Skin of body (tissue), 2 donors: ENCODE data around the gene PTPRF. TPM values are rescaled to one million over a fixed set of nuclear protein-coding genes. Genes with fewer than 3 reads are reported as not detected.

Experiments used
- DNase-seq: peaks from one replicate; lab custom pipeline; 2025; lab: John Stamatoyannopoulos, UW
- total RNA-seq: library from RNA; depleted of rRNA; stranded (reverse); fragments of >200 nt; gene quantifications from one replicate; pipeline ENCODE4 v1.2.3, GENCODE V29; 2014

Gene PTPRF
- total RNA-seq, 1 donor from 2014 or later: 79.3 TPM

DNA sequence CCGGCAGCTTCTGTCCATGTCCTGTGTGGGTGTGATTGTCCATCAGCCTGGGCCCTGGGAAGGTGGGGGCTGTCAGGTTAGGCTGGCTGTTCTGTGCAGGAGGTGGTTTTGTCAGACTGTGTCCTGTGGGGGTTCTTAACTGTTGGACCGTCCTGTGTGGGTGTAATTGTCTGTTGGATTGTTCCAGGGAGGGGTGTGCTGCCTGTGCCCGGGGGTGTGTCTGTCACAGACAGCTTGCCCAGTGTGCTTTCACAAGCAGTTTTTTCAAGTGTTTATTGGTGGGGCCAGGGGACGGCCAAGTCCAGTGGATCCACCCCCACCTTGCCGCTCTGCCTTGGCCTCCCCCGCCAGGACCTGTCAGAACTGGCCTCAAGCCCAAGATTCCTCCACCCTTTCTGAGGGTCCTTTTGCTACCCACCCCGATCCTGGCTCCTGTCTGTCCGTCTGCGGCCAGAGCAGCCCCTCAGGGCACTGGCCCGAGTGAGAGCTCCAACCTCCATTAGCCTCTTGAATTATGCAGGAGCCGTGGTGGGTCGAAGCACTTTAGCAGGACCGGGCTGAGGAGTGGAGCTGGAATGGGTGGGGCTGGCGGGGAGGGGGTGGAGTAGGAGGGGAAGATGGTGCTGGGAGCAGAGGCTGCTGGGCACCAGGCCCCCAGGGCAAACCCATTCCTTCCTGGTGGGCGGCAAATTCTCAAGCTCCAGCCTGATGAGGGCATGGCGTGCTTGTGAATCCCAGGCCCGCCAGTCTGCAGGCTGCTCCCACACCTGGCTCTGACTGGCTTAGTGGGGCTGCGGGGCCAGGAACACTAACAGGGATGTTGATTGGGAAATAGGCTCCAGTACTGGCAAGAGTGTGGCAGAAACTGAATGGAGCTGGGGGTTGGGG, 47.2 kb downstream of the PTPRF start:
- DNase-seq: no peak

DNA sequence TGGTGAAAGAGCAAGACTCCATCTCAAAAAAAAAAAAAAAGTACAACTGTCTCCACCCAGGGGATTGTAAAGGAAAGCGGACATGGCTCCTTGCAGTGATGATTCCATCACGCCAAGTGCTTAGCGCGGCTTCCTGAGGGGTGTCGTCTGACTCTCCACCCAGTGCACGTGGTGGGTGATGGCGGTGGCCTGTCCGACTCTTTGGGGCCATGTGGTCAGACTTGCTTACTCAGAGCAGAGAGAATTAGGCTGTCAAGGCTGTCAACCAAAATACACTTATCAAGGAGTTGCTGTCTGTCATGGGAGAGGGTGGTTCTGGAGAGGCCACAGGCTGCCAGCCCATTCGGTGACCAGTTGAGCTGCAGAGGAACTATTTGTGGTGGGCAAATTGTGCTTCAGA, 49.4 kb downstream of the PTPRF start:
- DNase-seq: no peak

DNA sequence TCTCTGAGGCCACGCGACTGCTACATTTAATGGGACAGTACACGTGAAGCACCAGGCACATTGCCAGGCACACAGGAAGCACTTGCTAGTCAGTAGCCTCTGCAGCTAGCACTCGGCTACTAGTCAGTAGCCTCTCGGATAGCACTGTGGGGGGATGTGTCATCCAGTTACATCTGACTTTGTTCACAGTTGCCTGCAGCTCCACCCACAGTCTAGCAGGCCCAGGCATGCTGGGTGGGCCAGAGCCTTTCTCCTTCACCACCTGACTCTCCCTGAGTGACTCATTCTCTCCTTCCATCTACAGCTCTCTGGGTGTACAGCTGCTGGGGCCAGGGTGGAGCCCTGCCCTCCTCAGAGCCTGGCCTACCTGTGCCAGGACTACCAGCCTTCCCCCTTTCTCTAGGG, 51.5 kb downstream of the PTPRF start:
- peak; percentile 35 for DNase-seq

DNA sequence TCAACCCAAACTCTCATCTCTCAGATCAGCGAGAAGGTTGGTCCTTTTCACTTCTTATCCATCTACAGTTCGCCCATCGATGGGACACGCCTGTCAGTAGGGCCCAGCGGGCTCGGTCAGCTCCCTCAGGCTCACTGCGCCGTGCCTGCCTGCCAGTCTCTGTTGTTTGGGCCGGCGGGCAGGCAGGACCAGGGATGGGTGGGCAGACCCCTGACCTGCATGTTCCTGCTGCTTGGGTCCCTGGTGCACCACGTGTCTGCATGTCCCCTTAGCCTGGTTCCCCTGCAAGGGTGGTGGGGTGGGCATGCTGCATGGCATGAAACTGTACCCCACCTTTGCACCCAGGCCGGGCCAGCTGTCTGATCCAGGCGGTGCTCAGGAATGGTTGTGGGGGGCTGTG, 52.4 kb downstream of the PTPRF start:
- no peak for DNase-seq

DNA sequence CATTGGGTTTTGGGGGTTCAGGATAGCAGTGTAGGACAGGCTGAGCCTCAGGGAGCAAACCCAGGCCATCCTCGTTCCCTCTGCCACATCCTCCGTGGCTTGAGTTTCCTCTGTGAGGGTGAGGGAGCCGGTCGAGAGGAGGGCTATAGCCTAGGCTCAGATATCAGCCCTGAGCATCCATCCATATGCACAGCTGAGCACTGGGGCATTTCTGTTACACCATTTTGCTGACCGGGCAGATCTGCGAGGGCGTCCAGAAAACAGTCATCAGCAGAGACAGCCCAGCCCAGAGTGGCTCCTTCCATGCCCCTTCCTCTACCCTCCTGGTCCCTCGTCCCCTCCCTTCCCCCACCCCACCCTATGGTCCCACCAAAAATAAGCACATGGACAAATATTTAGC, 53.5 kb downstream of the PTPRF start:
- no peak for DNase-seq

DNA sequence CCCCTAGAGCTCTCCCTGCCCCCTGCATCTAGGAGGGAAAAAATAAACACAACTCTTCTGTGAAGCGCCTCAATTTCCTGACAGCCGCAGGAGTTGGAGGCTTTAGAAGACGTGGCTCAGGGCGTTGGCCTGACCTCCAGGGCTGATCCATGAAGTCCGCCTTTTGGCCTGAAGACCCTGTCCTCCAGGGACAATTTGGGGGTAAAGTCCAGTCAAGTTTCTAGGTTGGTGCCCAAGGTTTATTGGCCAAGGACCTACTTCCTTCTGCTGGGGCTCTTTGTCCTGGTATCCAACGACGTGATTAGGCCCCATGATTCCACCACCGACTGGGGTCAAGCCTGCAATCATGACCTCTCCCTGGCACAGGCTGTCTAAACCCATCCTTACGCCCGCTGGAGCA, 54.9 kb downstream of the PTPRF start:
- no peak for DNase-seq

DNA sequence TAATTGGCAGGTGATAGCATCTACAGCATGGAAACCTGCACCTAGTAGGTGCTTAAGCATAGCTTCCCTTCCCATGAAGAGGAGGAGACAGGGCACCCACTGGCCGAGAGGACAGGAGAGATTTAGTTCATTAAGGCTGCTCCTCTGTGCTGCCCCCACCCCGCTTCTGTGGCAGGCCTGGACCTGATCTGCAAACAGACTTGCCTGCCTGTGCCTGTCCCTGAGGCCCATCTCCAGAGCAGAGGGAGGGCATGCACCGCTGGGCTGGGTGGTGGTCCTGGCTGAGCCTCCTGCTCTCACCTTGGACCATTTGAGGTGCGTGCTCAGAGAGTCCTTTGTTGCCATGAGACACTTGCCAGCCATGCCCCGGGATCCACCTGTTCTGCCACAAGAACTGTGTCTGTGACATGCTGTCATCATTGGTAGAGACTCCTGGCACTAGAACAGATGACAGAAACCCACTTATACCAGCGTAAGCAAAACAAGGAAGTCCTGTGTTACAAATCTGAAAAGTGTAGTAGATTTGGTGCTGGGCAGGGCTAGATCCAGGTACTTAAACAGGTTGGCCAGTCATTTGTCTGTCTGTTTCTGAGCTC, 55.6 kb downstream of the PTPRF start:
- no peak for DNase-seq

DNA sequence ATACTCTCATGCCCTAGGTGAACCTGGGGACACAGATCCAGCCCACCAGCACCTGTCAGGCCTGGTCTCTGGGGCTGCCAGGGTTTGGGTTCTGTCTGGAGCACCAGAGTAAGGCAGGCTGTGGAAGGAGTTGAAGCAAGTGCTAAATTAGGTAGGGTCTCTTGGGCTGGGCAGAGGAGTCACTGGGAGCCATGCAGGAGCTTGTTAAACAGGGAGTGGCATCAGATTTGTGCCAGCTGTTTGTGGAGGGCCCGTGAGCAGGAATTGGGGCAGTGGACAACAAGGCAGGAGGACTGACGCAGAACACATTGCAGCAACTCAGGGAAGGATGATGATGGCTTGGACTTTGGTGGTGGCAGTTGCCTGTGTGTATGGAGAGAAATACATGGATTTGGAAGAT, 56.3 kb downstream of the PTPRF start:
- DNase-seq: no peak

DNA sequence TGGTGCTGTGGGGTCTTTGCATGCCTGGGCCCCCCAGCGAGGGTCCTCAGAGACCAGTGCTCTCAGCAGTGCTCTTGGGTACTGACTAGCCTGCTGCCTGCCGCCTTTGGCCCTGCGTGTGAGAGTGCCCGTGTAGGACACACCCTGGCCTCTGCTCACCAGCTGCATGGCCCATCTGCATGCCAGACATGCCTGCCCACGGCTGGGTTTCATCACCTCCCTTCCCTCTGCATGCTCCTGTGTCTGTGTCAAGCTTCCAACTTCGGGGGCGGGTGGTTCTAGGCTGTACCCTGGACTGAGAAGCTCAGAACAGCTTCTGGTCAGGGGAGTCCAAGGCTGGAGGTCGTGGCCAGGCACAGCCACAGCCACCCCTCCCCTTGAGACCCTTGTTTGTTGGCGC, 56.9 kb downstream of the PTPRF start:
- DNase-seq: no peak

DNA sequence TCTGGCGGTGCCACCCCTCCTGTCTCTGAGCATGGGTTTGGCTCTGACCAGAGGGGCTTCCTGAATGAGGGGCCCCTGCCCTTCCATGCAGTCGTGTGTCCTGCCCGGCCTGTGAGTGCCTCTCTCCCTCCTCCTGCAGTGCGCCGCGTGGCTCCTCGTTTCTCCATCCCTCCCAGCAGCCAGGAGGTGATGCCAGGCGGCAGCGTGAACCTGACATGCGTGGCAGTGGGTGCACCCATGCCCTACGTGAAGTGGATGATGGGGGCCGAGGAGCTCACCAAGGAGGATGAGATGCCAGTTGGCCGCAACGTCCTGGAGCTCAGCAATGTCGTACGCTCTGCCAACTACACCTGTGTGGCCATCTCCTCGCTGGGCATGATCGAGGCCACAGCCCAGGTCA, 57.9 kb downstream of the PTPRF start:
- no peak for DNase-seq

DNA sequence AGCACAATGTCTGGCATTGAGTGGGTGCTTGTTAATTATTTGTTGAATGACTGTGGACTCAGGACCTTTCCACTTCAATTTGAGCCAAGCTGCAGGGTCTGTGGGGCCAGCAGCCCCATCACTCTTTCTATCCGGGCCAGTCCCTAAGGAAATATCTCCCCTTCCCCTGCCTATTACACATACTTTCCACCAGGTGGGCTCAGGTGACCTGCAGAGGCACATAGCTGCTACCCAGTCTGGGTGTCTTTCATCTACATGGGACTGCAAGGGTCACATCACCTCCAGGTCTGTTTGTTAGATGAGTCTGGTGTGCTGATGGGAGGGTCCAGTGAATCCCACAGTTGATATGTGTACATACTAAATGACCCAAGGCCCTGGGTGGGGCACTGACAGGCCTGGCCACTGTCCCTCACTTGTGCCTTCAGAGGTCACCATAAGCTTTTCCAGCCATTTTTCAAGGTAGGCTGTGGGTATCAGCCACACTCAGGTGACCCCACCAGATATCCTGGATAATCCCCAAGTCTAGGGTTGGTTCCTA, 59.8 kb downstream of the PTPRF start:
- DNase-seq: no peak

DNA sequence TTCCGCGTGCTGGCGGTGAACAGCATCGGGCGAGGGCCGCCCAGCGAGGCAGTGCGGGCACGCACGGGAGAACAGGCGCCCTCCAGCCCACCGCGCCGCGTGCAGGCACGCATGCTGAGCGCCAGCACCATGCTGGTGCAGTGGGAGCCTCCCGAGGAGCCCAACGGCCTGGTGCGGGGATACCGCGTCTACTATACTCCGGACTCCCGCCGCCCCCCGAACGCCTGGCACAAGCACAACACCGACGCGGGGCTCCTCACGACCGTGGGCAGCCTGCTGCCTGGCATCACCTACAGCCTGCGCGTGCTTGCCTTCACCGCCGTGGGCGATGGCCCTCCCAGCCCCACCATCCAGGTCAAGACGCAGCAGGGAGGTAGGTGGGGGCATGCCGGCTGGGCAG, 60.5 kb downstream of the PTPRF start:
- no peak for DNase-seq

DNA sequence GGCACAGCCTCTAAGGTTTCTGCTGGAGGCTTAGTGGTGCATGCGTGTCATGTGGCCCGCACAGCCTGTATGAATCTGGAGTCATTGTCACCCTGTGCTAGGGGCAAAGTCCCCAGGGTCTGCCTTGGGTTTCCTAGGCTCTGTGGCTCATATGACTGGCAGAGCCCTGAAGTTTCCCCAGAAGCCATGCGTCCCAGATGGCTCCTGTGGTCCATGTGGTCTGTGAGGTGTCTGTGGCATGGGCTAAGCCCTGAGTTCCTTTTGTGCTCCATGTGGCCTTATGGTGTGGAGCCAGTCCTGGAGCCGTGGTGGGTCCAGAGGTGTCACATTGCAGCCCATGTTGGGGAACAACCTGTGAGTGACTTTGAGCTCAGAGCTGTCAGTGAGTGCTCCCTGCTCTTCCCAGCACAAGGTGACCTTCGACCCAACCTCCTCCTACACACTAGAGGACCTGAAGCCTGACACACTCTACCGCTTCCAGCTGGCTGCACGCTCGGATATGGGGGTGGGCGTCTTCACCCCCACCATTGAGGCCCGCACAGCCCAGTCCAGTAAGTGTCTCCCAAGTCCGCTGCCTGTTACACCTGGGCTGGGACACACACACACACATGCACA, 61.5 kb downstream of the PTPRF start:
- no peak for DNase-seq

DNA sequence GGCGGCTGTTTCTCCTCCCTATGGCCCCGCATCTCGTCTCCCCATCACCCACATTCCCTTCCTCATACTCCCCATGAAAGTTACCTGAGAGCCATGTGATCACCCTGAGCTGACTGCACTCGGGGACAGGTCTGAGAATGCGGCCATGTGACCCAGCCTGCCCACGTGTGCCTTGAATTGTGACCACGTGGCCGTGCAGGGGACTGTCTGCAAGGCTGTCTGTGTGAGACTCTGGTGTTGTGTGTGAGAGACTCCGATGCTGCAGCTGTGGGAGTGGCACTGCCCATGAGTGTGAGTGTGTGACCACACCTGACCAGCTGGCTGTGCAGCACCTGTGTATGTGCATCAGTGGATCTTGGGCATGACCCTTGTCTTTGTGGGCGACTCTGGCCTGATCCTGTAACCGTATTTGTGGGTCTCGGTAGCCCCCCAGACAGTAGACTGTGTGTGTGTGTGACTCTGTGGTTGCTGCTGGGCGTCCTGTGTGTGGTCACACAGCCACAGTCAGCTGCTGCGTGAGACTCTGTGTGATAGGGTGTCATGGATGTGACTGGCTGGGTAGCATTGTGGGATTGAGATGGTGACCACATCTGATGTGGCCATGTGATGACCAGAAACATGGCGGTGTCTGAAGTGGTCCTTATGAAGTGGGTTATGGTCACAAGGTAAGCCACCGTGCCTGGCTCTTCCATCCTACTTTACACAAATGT, 62.4 kb downstream of the PTPRF start:
- no peak for DNase-seq

DNA sequence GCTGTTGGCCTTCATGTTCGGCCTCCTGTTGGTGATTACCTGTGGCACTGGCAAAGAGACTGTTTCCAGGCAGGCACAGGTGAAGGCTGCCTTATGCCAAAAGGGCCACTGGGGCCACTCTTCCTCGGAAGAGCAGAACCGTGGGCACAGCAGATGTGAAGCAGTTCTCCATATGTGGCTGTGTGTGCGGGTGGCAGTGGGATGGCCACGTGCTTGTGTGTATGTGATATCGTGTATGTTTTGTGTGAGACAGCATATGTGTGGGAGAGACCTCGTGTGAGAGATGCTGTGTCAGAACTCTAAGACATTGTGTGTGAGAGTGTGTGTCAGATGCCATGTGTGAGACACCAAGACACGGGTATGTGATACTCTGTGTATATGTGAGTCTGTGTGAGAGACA, 65.9 kb downstream of the PTPRF start:
- DNase-seq: no peak

DNA sequence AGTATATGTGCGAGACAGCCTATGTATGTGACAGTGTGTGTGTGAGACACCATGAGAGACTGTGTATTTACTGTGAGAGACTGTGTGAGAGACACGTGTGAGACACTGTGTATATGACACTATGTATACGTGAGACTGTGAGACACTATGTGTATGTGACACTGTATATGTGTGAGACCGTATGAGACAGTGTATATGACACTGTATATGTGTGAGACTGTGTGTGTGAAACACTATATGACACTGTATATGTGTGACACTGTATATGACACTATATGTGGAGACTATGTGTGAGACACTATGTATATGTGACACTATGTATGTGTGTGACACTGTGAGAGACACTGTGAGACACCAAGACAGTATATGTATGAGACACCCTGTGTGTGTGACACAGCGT, 66.3 kb downstream of the PTPRF start:
- DNase-seq: no peak

DNA sequence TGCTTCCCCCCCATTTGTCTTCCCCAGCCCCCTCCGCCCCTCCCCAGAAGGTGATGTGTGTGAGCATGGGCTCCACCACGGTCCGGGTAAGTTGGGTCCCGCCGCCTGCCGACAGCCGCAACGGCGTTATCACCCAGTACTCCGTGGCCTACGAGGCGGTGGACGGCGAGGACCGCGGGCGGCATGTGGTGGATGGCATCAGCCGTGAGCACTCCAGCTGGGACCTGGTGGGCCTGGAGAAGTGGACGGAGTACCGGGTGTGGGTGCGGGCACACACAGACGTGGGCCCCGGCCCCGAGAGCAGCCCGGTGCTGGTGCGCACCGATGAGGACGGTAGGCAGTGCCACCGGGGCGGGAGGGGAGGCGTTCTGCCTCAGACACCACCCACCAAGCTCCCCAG, 67.0 kb downstream of the PTPRF start:
- no peak for DNase-seq

DNA sequence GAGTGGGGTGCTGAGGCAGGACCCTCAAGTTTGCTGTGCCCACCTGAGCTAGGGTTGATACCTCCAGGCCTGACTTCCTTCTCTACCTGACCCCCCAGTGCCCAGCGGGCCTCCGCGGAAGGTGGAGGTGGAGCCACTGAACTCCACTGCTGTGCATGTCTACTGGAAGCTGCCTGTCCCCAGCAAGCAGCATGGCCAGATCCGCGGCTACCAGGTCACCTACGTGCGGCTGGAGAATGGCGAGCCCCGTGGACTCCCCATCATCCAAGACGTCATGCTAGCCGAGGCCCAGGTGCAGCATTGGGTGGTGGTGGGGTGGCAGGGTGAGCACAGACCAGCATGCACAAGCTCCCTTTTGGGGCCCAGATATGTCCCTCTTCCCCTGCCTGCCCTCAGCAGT, 67.9 kb downstream of the PTPRF start:
- DNase-seq: no peak

DNA sequence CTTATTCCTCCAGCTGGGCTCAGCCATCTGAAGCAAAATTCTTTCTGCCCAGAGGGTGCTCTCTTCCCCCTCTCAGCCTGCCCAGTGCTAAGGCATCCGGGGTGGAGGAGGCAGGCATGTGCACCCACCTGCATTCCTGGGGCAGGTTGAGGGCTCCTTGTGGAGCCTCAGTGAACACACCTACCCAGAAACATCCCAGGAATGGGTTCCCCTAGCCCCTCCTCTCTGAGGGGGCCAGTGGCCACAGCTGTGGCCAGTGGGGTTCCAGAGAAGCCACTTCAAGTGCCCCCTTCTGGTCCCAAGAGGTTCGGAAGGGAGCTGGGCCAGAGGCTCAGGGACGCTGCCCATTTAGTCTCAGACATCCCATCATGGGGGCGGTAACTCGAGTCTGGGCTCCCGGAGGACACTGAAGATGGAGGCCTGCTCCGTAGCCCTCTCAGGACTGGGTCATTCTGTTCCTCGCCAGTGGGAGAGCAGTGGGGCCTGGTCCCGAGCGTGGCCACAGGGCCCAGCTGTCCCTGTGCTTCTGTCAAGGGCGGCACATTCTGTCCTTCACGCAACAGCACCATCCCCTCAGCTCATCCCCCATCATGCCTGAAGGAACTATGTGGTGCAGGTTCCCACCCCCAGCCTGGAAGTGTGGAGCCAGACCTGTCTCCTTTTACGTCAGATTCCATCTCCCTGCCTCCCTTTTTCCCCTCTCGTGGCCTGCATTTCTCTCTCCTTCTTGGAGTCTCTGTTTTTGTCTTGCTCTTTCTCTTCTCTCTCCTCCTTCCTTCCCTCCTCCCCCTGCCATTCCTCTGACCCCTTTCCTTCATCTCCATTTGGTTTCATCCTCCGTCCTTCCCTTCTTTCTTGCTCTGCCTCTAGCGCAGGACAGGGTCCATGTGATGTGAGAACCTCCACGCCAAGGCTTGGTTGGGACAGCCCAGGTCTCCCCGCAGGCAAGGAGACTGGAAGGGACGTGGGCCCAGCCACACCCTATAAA, 69.6 kb downstream of the PTPRF start:
- no peak for DNase-seq

DNA sequence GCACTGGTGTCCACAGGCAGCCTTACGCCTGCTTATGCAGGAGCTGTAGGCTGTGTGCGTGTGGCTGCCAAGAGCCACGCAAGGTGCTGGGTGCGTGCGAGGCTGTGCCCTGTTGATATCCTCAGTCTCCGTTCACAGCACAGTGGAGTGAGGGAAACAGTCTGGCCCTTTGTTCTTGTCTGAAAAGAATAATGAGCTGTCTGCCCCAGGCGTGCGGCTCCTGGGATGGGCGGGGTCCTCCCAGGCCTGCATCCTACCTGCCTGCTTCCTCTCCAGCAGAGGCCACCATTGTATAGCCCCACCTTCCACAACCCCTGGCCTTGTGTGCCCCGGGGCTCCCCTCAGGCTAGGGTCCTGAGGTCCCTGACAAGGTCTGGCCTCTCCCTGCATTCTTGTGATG, 72.3 kb downstream of the PTPRF start:
- no peak for DNase-seq

DNA sequence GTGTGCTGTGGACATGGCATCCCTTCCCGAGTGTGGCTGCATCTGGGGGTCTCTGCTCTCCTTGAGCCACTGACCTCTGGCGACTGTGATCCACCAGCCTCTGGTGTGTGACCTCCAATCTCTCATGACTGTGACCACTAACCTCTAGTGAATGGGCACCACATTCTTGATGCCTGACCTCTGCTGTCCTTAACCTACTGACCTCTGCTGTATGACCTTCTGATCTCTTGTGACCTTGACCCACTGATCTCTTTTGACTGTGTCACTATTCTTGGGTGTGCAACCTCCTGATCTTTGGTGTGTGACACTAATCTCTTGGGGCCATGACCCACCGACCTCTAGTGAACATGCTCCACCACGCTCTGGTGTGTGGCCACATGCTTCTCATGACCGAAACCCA, 73.5 kb downstream of the PTPRF start:
- DNase-seq: no peak
